ENCODE results near the gene TOGARAM2.

GRCh38 chr2:29014811-29015421, 33.8 kb downstream of the TOGARAM2 start:
- TF ChIP-seq CTCF (conservative IDR thresholded peaks at IDR 0.05): no peak
- TF ChIP-seq ZFX (IDR thresholded peaks at IDR 0.05): no peak
